HS-27A (cell line): ENCODE results near the gene OTUD7B.
"Not testable (repeated sequence)": the region's sequence is repeated elsewhere in the genome, so short reads cannot be mapped to it uniquely, and the experiment has no call there.

Experiments used
- DNase-seq: peaks from one replicate; pipeline ENCODE4 v3.0.0-alpha.2; 2012; ENCODE audit warnings: low read depth, missing footprints

OTUD7B gene

GRCh38 chr1:149945206-149945605 is 65.3 kb downstream of the OTUD7B start:
- DNase-seq, result no peak

GRCh38 chr1:149942885-149943284 is 67.6 kb downstream of the OTUD7B start:
- no peak for DNase-seq

- DNase-seq, result no peak
These were observed 68.3 kb downstream of the OTUD7B start for GRCh38 chr1:149942207-149942606.

GRCh38 chr1:149940427-149940826 is 70.1 kb downstream of the OTUD7B start:
- no peak for DNase-seq

- not testable (repeated sequence) for DNase-seq
These were observed 71.9 kb downstream of the OTUD7B start for GRCh38 chr1:149938668-149939003.

GRCh38 chr1:149937759-149938158 is 72.8 kb downstream of the OTUD7B start:
- DNase-seq, result no peak

- no peak for DNase-seq
These were observed 73.4 kb downstream of the OTUD7B start for GRCh38 chr1:149936992-149937705.

- no peak for DNase-seq
These were observed 74.1 kb downstream of the OTUD7B start, which contains the start of gene MTMR11 for GRCh38 chr1:149936170-149936991. Gene MTMR11, minus strand, starts transcription at chr1:149936879. Its CDS starts 232 bp downstream, at chr1:149936647.

GRCh38 chr1:149934356-149934755 is 76.2 kb downstream of the OTUD7B start:
- DNase-seq, result no peak

GRCh38 chr1:149933208-149933607 is 77.3 kb downstream of the OTUD7B start:
- DNase-seq, result no peak

- no peak for DNase-seq
These were observed 78.1 kb downstream of the OTUD7B start for GRCh38 chr1:149932474-149932873.

GRCh38 chr1:149931212-149931790 is 79.2 kb downstream of the OTUD7B start:
- DNase-seq, result no peak

GRCh38 chr1:149929856-149930255 is 80.7 kb downstream of the OTUD7B start:
- DNase-seq, result no peak

GRCh38 chr1:149928401-149928724 is 82.2 kb downstream of the OTUD7B start:
- no peak for DNase-seq

- peak; percentile 77 for DNase-seq
These were observed 82.7 kb downstream of the OTUD7B start, which contains the start of gene SF3B4 for GRCh38 chr1:149927563-149928400. Gene SF3B4, minus strand, starts transcription at chr1:149927803. Its CDS starts 44 bp downstream, at chr1:149927759.

- no peak for DNase-seq
These were observed 83.4 kb downstream of the OTUD7B start for GRCh38 chr1:149927056-149927562.

GRCh38 chr1:149926296-149926695 is 84.2 kb downstream of the OTUD7B start:
- DNase-seq, result no peak

GRCh38 chr1:149925751-149926150 is 84.8 kb downstream of the OTUD7B start:
- no peak for DNase-seq

- no peak for DNase-seq
These were observed 85.2 kb downstream of the OTUD7B start for GRCh38 chr1:149925345-149925744.

GRCh38 chr1:149923626-149924025 is 86.9 kb downstream of the OTUD7B start:
- no peak for DNase-seq

- no peak for DNase-seq
These were observed 92.9 kb downstream of the OTUD7B start, which contains the start of gene SV2A for GRCh38 chr1:149917571-149918144. Gene SV2A, minus strand, starts transcription at chr1:149917844. Its CDS starts 4,004 bp downstream, at chr1:149913840.
